HCT116 (cell line): Measurements from ENCODE around the gene DEPDC1B.

Experiments
- ATF3 ChIP-seq: IDR thresholded peaks from 2 replicates; pipeline ENCODE4 v1.6.1; 2012
- CTCF ChIP-seq, 3 experiments: fragments of 200-600 bp in 1 of 3; sonication (generic) in 1 of 3; IDR thresholded peaks in 2 of 3; conservative IDR thresholded peaks in 1 of 3; 2 replicates each; pipeline ENCODE4 v1.5.1; 2012 to 2017; ENCODE audit warnings: low read depth in 2 of 3, low read length in 2 of 3, antibody characterized with exemption in 1 of 3, borderline replicate concordance in 1 of 3, control low read depth in 1 of 3, mild to moderate bottlenecking in 1 of 3, mixed read lengths in 1 of 3, mixed run types in 1 of 3, moderate library complexity in 1 of 3; ENCODE audit not compliant: insufficient read depth in 1 of 3
- EZH2 ChIP-seq: fragments of 200-600 bp; sonication (generic); IDR thresholded peaks from 2 replicates; pipeline ENCODE4 v1.6.1; 2017; ENCODE audit warnings: antibody characterized with exemption, mixed run types
- POLR2A ChIP-seq: IDR thresholded peaks from 2 replicates; pipeline ENCODE4 v1.7.0; 2011; ENCODE audit warnings: borderline replicate concordance; ENCODE audit not compliant: insufficient read depth, insufficient read length; ENCODE audit errors: extremely low read depth
- POLR2AphosphoS5 ChIP-seq: IDR thresholded peaks from 2 replicates; pipeline ENCODE4 v1.6.1; 2011; ENCODE audit warnings: mild to moderate bottlenecking, low read depth, low read length, moderate library complexity
- REST ChIP-seq: IDR thresholded peaks from 2 replicates; pipeline ENCODE4 v1.6.1; 2012; ENCODE audit warnings: low read depth
- SIN3A ChIP-seq: IDR thresholded peaks from 2 replicates; pipeline ENCODE4 v1.6.1; 2012; ENCODE audit warnings: low read depth

- TF ChIP-seq POLR2AphosphoS5, result no peak
- TF ChIP-seq ATF3, result no peak
- TF ChIP-seq CTCF (IDR thresholded peaks at IDR 0.05 in 2 of 3, conservative IDR thresholded peaks at IDR 0.05 in 1 of 3; ENCODE audit: borderline replicate concordance in 1 of 3, insufficient read depth in 1 of 3, low read depth in 2 of 3, low read length in 2 of 3), result no peak
- no peak for TF ChIP-seq REST
- no peak for TF ChIP-seq EZH2
- no peak for TF ChIP-seq POLR2A
- TF ChIP-seq SIN3A, result no peak
These were observed 4.0 kb upstream of the DEPDC1B start for GRCh38 chr5:60703944-60704343.
